Left cardiac atrium (tissue), 4 donors: ENCODE data around the gene SIM1. TPM values are rescaled to one million over a fixed set of nuclear protein-coding genes. Genes with fewer than 3 reads are reported as not detected.

Experiments used
- ATAC-seq, 2 donors: fragments of 200-7000 bp; cut with Tn5 transposase; one replicate each; pipeline ENCODE4 v1.9.1; 2020; ENCODE audit warnings: mild to moderate bottlenecking in 2 of 2, moderate library complexity in 2 of 2
- DNase-seq: peaks from one replicate; pipeline ENCODE4 v3.0.0-alpha.2; 2020
- intact Hi-C, 2 donors: fragments of 100-400 bp; cut with DNase I; formaldehyde crosslinking; loops; one replicate each; pipeline versions ENCODE4 v1.14.1 to v1.15.1; 2022 to 2023
- total RNA-seq, 2 donors: library from RNA; stranded (reverse); fragmentation: NEBNext Ultra II Directional; extraction: Animal tissue kit (Norgen Biotek cat#: 25700); gene quantifications; one replicate each; pipeline ENCODE4 v1.2.1, GENCODE V29; 2021
- donor health status: DM: no; HTN: yes; CAD: no.
- donor health status: DM: no; HTN: yes; CAD: no; lungs with severe emphysema.
- donor health status: DM: yes; HTN: yes; CAD: no.
- donor health status: Dilated cardiomyopathy.

The SIM1 gene
- total RNA-seq, 2 donors from 2014 or later = not detected

DNA sequence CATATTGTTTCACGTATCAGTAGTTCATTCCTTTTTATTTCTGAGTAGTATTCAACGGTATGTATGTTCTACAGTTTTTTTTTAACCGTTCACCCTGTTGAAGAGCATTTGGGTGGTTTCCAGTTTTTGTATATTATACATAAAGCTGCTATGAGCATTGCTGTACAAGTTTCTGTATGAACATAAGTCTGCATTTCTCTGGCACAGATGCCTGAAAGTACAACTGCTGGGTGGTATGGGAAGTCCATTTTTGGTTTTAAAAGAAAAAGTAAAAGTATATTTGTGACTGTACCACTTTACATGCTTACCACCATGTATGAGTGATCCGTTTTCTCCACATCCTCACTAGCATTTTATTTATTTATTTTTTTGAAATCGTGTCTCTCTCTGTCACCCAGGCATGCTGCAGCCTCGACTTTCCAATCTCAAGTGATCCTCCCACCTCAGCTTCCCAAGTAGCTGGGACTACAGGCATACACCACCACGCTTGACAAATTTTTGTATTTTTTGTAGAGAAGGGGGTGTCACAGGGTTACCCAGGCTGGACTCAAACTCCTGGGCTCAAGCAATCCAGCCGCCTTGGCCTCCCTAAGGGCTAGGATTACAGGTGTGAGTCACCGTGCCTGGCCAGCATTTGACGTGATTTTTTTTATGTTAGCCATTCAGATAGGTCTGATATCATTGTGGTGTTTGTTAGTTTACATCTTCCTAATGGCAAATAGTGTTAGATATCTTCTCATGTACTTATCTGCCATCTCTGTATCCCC is 11.0 kb upstream of the SIM1 start:
- intact Hi-C loops = loop anchor here in 1 of 2 donors (5.0 to 10.0 kb wide), 2 partner anchors 358 to 601 kb away; no protein-coding TSS in a partner anchor
- DNase-seq (no peak), ATAC-seq (no peak)

DNA sequence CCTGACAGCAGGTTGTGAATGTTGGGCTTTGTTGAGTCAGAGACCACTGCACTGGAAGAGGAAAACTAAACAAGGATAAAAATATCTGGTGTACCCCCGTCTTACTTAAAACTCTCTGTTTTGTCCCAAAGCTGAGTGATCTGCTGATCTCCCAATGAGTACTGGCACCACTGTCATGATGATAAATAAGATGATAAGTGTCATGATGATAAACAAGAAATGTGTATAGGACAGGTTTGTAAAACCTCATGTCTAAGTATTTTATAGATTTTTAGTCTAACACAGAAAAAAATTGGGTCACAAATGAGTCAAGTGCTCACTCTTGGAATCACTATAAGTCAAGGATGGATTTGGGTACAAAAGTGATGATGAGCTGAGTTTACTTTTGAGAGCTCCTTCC is 8.5 kb upstream of the SIM1 start:
- DNase-seq = no peak
- no peak for ATAC-seq
- intact Hi-C loops = loop anchor here in 1 of 2 donors (10.0 kb wide), 1 partner anchor 598 kb away; no protein-coding TSS in a partner anchor

DNA sequence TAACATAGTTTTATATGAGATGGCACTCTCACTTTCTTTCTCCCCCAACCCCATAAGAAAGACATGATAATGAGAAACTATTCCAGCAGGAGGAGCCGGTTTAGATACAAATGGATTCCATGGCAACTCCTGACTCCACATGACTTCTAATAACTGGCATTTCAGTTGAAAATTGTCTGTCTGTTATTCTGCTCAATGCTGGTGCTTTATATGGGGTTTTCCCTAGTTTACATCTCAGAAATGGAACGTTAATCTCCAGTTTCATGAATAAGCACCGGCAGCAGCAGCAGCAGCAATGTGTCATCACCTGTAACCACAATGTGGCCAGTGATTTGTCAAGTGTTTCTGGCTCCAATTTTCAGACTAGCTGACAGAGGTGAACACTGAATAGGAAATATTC is 8.0 kb upstream of the SIM1 start:
- ATAC-seq = no peak
- intact Hi-C loops = loop anchor here in 1 of 2 donors (10.0 kb wide), 1 partner anchor 598 kb away; no protein-coding TSS in a partner anchor
- no peak for DNase-seq

DNA sequence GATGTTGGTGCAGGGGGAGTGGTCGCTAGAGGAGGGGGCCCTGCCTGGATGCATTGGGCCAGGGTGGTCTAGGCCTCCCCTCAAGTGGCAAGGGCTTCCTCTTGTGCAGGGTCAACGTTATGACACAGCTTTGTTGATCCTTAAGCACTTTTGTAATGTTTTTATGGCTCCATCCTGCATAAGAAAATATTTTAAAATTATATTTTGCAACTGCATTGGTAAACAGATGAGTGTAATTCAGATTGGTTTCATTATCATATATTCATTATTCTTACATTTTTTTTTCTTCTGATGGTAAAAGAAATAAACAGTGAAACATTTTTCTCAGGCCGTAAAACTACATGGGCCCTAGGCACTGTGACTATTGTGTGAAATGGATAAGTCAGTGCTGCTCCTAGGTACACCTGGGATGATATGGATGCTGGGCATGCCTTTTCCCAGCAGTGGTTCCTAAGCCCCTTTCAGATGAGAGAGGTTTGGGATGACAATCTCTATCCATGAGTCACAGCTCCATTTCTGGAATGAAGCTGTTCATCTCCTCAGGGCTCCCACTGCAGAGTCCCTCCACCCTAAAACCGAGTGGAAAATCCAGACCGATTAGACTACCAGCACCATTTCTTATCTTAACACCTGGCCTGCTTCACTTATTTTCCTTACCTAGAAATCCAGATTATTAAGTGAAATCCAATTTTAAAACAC is 5.8 kb upstream of the SIM1 start:
- ATAC-seq = no peak
- no peak for DNase-seq
- intact Hi-C loops = loop anchor here in 1 of 2 donors (10.0 kb wide), 1 partner anchor 596 kb away; no protein-coding TSS in a partner anchor

DNA sequence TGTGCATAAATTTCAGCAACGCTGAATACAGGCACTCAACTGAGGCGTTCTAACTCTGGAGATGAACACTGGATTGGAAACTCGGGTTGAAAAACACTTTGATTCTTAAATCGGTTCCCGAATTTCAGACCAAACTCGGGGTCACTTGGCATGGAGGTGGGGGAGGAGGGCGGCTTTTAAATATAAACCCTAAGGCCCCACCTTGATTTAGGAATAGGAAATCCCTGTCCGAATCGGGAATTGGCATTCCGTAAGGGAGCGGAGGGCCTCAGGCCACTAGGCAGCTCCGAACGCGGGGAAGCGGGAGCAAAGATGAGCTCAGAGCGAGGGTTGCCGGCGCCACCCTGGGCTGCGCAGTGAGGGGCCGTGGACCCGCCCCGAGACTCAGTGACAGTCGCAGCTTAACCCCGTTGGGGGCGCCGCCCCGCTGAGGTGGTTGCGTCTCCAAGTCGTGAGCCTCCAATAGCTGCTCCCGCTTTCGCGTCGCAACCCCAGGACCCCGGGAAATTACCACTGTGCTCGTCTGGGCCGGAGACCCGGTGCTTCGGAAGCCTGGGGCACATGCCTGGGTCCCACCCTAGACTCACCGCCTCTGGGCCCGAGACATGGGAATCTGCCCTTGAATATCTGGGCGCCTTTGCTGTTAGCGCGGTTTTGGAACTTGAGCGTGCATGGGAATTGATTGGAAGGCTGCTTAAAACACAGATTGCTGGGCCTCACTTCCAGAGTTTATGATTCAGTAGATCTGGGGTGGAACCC is 4.6 kb upstream of the SIM1 start:
- DNase-seq (no peak), ATAC-seq (no peak)
- intact Hi-C loops = no loop called here

DNA sequence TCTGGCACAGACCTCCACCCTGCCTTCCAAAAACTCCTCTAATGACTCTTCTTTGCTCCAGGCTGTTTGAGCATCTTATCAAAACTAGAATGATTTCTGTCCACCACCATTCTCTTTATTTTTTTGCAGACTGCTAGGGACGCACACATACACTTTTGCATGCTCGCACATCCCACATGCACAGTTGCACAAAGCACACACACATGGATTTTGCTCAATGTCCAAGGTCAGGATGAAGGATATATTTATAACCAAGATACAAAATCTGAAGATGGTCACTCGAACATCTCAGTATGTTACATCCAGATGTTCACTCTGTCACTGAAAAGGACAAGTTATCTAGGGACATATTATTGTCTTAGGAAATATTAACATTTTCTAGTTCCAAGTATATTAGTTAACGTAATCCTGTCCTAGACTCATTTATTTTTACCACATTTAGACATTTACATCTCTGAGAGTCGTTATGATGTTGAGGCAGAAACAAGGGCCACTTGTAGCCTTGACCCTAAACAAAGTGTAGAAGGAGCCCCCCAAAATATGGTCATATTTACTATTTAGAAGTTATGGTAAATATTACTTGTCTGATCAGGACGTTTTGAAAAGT is 3.4 kb upstream of the SIM1 start:
- intact Hi-C loops = no loop called here
- DNase-seq (no peak), ATAC-seq (no peak)

DNA sequence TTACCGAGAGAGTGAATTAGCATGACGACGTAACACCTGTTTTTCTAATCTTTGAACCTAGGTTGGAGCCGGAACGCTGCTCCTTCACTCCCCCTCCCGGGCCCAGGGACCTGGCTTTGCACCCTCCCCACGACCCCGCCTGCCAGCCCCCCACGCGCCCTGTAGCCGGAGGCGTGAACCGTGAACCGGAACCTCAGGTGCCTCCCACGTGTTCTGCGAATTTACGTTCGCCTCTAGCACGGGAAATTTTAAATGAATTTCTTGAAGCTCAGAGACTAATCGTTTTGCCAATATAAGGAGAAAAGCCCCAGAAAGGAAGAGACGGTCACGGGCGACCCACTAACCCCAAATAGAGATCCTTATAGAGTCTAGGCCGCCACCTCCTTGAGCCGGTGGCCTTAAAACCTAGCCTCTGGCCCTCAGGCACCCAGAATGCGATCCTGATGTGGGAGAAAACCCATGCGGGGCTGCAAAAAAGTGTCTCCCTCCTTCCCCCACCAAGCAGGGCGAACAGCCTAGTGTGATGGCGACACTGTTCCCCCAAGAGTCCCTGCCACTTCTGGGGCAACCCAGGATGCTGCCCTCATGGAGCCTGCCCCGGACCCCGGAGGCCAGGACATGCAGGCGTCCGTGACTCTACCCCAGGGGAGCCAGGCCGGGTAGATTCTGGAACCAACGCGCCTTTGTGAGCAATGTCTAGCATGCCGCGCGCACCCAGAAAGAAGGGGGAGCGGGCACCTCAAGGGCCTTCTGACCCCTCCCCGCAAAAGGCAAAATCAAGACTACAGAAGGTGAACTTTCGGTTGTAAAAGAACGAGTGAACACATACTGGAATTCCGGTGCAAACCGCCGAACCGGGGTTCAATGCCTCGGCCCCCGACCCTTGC is 2.7 kb upstream of the SIM1 start:
- intact Hi-C loops = no loop called here
- DNase-seq (no peak), ATAC-seq (no peak)

DNA sequence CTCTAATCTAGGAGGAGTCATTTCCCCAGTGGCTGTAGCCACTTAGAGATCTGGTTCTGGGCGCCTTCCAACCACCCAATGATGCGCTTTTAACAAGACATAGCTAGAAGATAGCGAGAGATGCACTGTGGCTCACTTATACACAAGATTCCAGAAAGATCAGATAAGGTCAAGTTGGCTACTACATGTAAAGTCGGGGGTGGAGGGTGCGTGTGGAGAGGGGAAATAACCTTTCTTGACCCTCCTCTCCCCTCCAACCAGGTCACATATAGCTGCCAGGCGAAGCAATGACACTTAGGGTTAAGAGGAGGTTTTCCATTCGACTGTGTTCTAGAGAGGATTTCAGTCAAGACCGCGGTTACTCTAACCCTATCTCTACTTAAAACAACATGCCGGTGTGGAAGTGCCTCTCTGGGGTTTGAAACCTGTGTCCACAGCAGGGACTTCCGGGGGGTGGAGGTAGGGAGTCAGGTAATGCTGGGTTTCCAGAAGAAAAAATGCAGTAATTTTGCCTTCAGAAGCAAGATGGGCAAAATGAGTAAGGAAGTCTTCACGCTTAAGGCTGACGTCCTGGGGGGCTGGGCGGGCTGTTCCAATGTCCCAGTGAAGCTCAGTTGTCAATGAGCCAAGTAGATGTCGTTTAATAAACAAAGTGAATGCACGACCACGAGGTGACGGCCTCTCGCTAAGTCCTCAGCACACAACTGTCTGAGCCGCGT is 1.8 kb upstream of the SIM1 start:
- ATAC-seq = no peak
- no peak for DNase-seq
- intact Hi-C loops = no loop called here

DNA sequence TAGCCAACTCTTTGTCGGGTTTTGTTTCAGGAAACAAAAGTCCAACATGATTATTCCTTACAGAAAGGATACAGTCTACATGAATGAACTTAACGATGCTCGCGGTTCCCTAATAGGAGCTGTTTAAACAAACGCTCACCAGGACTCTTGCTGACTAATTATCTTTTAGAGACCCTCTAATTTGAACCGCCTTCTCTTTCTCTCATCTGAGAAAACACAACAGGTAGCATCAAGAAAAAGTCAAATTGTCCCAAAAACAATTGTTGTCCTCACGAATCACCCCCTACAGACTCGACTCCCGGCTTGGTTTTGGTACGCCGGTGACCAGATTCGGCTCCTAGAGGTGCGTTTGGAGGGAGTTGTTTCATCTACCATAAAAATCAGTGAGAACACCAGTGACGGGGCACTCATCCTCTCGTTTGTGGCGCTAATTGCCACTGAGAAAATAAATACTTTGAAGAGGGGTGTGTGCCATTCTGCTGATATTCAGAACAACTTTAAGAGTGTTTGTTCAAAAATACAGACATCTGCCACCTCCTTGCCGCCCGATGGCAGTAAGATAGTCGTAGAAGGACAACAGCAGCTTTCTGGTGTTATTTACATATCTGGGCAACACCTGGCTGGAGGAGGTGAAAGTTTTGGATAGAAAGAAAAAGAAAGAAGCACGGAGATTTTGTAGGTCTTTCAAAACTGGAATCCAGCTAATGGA is 1.1 kb upstream of the SIM1 start:
- ATAC-seq (no peak), DNase-seq (no peak)
- intact Hi-C loops = no loop called here

DNA sequence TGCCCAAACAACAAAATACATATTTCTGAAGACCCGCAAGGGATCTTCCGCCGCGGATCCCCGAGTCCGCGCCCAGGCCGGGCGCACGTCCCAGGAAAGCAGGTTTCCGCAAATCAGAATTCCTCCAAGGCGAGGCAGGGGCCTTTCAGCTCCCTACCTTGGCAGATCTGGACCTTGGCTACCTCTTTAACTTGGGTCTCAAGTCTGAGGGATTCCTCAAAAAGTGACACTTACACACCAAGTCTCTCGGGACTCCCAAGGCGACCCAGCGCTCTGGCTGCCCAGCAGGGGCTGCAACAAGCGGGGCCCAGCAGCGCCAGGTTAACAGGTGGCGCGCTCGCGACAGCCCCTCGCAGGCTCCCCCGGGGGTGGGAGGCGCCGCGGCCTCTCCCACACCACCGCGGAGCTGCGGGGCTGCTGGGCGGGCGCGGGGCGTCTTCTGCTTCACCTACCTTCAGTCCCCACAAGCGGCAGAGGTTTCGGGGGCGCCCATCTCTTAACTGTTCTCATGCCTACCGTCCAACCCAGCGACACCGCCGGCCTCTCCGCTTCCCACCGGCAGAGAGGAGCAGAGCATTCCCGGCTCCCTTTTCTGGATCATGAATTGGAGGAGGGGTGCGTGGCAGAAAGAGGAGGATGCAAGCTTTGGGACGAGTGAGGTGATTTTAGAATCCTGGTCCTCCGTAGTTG is 414 bp downstream of the SIM1 start:
- intact Hi-C loops = no loop called here
- ATAC-seq = no peak
- DNase-seq = no peak

DNA sequence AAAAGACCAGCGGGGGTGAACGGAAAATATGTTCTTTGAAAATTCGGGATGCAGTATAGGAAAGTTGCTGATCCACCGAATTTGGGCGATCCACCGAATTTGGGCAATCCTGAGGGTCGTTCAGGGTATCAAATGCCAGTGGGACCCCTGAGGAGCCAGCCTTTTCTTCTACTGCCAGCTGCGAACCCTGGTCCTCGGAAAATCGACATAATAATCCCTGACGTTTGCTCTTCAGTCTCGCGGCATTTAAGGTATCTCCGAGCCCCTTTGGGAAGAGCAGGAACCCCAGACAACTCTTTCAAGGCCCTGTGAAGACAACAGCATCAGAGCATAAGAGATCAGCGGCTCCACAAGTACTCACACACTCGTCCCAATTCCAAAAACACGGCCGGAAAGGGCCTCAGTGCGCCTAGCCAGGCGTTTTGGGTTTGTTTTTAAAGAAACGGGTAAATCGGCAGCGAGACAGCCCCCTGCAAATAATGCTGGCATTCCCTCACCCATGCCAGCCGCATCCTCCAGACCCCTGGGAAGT is 1.0 kb downstream of the SIM1 start:
- ATAC-seq (no peak), DNase-seq (no peak)
- intact Hi-C loops = no loop called here

DNA sequence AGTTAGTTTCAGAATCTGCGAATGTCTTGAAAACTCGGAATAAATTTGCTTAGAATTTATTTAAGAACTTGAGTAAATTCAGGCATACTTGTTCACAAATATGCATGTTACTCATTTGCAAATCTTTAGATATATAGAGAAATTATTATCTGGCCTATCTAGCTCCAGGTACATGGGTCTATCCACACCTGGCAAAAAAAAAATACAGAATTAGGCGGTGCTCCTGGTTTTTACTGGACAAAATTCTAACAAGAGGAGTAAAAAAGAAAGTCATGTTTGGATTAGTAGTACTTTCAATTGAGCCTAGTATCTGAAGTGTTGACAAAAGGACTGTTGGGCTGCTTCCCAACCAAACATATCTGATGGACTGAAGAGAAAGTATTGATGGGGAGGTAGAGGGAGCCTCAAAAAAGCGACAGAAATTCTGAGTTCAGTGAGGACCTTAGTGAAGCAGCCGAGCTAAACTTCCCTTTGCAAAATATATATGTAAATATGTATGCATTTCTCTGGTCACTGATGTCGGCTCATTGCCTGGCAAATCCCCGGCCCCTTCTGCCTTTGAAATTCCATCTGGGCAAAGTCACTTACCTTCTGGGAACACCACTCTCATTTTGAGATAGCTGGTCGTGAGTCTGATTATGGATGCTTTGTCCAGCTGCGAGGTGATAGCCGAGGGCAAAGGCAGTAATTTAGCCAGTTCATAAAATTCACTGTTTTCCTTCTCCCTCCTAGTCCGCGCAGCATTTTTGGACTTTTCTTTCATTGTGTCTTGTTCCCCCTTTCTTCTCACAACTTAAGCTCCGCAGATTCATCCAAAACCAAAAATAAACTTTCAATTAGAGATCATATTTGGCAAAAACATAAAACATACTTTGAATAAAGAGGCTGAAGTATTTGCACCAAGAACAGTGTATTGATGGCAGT is 1.8 kb downstream of the SIM1 start:
- DNase-seq (no peak), ATAC-seq (no peak)
- intact Hi-C loops = no loop called here

DNA sequence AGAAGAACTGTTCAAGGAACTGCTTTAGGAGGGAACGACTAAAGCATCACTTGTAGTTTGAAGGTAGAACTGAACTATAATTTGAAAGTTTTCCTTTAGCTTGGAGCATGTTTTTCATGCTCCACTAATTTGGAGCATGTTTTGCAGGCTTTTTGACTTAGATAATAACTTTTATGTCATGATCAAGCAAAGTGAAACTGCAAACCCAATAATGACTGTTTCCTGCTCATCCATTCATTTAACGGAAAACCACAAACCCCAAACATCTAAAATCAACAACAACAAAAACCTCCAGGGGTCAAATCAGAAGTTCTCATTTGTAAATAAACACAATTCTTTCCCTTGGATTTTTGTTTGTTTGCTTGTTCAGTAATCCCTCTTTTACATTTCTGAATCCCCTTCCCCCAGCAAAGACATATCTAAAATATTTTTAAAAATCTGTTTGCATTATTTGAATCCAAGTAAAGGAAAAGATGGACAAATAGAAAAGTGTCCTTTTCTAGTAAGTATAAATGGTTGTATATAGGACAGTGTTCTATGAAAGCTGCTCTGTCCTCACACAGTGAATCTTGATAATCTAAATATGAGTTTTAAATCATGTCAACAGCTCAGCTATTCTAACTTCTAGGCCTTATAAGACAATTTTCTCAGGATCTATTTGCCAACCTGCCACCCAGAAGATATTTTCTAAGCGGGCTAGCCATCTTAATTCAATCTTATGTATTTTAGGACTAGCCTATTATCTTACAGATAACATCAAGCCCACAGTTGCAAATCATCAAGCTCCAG is 2.6 kb downstream of the SIM1 start:
- ATAC-seq (no peak), DNase-seq (no peak)
- intact Hi-C loops = no loop called here

DNA sequence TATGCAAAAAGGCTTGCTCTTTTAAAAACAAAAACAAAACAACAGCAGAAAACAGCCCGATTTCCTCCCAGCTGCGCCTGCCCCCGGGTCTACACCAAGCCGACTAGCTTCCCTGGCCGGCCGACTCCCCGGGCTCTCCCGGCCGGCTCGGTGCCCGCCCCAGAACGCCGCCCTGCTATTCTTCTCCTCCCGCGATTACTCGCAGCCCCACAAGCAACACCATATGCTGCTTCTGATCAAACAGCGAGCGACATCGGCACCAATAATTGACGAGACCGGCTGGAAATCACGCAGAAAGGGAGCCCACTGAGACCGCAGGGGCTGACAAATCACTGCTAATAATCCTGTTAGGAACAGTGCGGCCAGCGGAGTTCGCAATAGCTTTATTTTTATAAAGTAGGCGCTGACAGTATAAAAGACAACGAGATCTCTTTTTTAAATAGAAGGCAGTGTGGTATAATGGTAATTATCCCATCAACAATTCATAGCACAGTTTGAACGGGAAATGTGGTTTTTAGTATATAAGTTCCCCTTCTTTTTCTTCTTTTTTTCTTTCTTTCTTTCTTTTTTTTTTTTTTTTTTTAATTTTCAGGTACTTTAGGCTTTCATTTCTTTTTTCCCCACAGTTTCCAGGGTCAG is 3.3 kb downstream of the SIM1 start:
- intact Hi-C loops = no loop called here
- ATAC-seq = no peak
- no peak for DNase-seq
